K562 (cell line): ENCODE results near the gene HTR3B. TPM values are rescaled to one million over a fixed set of nuclear protein-coding genes. Genes with fewer than 3 reads are reported as not detected.
A peak's percentile ranks its signal among the peaks of the same experiment; 100 is the strongest.

ENCODE experiments used
- ATF3 ChIP-seq, 2 experiments: fragments of 450-650 bp in 1 of 2; sonication (generic) in 1 of 2; formaldehyde crosslinking in 1 of 2; IDR thresholded peaks in 1 of 2; conservative IDR thresholded peaks in 1 of 2; 2 replicates each; pipeline versions ENCODE4 v1.6.1 to v1.8.1; 2016 to 2023; ENCODE audit warnings: mild to moderate bottlenecking in 2 of 2, moderate library complexity in 2 of 2, inconsistent platforms in 1 of 2, missing genetic modification reagents in 1 of 2
- NR3C1 ChIP-seq: sonication (generic); formaldehyde crosslinking; IDR thresholded peaks from 2 replicates; pipeline ENCODE4 v1.8.1; 2022; ENCODE audit warnings: missing genetic modification reagents
- RUNX1 ChIP-seq: sonication (generic); IDR thresholded peaks from 2 replicates; pipeline ENCODE4 v1.6.1; 2016; ENCODE audit warnings: antibody characterized with exemption, low read depth
- SIN3A ChIP-seq, 2 experiments: fragments of 150-350 bp in 1 of 2; IDR thresholded peaks; 2 replicates each; pipeline ENCODE4 v1.6.1; 2011 to 2016; ENCODE audit warnings: borderline replicate concordance in 2 of 2, low read depth in 2 of 2, low read length in 2 of 2, mild to moderate bottlenecking in 2 of 2, moderate library complexity in 2 of 2; ENCODE audit not compliant: control insufficient read depth in 1 of 2
- TBL1XR1 ChIP-seq, 2 experiments: IDR thresholded peaks; 2 replicates each; pipeline ENCODE4 v1.6.1; 2012; ENCODE audit warnings: improper control_type of control experiment in 2 of 2, low read length in 2 of 2, mild to moderate bottlenecking in 1 of 2
- polyA plus RNA-seq, 8 experiments: library from polyadenylated mRNA; depleted of rRNA in 4 of 8; stranded (reverse) in 5 of 8; unstranded in 3 of 8; fragments of >200 nt; fragmentation: Nextera tagmentation in 2 of 8; fragmentation: Illumina TruSeq in 1 of 8; extraction: Ambion mirVana in 2 of 8; extraction: Trizol in 1 of 8; gene quantifications; 2 replicates each; pipeline versions ENCODE4 v1.2.1 to v1.2.3, GENCODE V29; 2011 to 2014; ENCODE audit warnings: inconsistent platforms in 1 of 8, missing spikeins in 1 of 8
- total RNA-seq, 7 experiments: library from RNA; depleted of rRNA in 6 of 7; stranded (reverse); fragments of >200 nt in 6 of 7; fragmentation: Illumina TruSeq in 2 of 7; extraction: Trizol in 2 of 7; gene quantifications; 2 replicates each; pipeline versions ENCODE4 v1.2.1 to v1.2.3, GENCODE V29; 2011 to 2021; ENCODE audit warnings: low replicate concordance in 1 of 7
- TF ChIP-seq, protein P1 (sequence below), 2 experiments: fragments of 450-650 bp in 1 of 2; sonication (generic) in 1 of 2; formaldehyde crosslinking in 1 of 2; IDR thresholded peaks; 2 replicates each; pipeline versions ENCODE4 v1.7.1 to v1.9.0; 2016 to 2022; ENCODE audit warnings: inconsistent platforms in 1 of 2, mild to moderate bottlenecking in 1 of 2, missing genetic modification reagents in 1 of 2
- TF ChIP-seq, protein P2 (sequence below): sonication (generic); formaldehyde crosslinking; IDR thresholded peaks from 2 replicates; pipeline ENCODE4 v1.8.1; 2023; ENCODE audit warnings: mild to moderate bottlenecking, missing genetic modification reagents
- TF ChIP-seq, protein P3 (sequence below): sonication (generic); formaldehyde crosslinking; IDR thresholded peaks from 2 replicates; pipeline ENCODE4 v1.8.1; 2023; ENCODE audit warnings: mild to moderate bottlenecking, missing genetic modification reagents, moderate library complexity
- TF ChIP-seq, protein P4 (sequence below): sonication (generic); formaldehyde crosslinking; IDR thresholded peaks from 2 replicates; pipeline ENCODE4 v1.9.0; 2022; ENCODE audit warnings: mild to moderate bottlenecking, missing genetic modification reagents

The HTR3B gene
- total and polyA plus RNA-seq, 9 of the 15 experiments (the other 6 are each of a cell fraction or from before 2014, with no cell fraction given): not detected

GRCh38 chr11:113875234-113876073 lies 29.1 kb upstream of the HTR3B start, which contains the start of gene USP28 (continued):
- peak; percentile 13 to 72; a peak in 1 of 4 replicates for TF ChIP-seq SIN3A (IDR thresholded peaks at IDR 0.05; ENCODE audit: borderline replicate concordance in 2 of 2, control insufficient read depth in 1 of 2, low read depth in 2 of 2, low read length in 2 of 2)
- no peak for TF ChIP-seq NR3C1 (CRISPR knock-in tag)
- TF ChIP-seq, protein P1, sequence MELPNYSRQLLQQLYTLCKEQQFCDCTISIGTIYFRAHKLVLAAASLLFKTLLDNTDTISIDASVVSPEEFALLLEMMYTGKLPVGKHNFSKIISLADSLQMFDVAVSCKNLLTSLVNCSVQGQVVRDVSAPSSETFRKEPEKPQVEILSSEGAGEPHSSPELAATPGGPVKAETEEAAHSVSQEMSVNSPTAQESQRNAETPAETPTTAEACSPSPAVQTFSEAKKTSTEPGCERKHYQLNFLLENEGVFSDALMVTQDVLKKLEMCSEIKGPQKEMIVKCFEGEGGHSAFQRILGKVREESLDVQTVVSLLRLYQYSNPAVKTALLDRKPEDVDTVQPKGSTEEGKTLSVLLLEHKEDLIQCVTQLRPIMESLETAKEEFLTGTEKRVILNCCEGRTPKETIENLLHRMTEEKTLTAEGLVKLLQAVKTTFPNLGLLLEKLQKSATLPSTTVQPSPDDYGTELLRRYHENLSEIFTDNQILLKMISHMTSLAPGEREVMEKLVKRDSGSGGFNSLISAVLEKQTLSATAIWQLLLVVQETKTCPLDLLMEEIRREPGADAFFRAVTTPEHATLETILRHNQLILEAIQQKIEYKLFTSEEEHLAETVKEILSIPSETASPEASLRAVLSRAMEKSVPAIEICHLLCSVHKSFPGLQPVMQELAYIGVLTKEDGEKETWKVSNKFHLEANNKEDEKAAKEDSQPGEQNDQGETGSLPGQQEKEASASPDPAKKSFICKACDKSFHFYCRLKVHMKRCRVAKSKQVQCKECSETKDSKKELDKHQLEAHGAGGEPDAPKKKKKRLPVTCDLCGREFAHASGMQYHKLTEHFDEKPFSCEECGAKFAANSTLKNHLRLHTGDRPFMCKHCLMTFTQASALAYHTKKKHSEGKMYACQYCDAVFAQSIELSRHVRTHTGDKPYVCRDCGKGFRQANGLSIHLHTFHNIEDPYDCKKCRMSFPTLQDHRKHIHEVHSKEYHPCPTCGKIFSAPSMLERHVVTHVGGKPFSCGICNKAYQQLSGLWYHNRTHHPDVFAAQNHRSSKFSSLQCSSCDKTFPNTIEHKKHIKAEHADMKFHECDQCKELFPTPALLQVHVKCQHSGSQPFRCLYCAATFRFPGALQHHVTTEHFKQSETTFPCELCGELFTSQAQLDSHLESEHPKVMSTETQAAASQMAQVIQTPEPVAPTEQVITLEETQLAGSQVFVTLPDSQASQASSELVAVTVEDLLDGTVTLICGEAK (IDR thresholded peaks at IDR 0.05): no peak
- TF ChIP-seq, protein P1 (CRISPR knock-in tag; IDR thresholded peaks at IDR 0.05): no peak
- TF ChIP-seq, protein P2, sequence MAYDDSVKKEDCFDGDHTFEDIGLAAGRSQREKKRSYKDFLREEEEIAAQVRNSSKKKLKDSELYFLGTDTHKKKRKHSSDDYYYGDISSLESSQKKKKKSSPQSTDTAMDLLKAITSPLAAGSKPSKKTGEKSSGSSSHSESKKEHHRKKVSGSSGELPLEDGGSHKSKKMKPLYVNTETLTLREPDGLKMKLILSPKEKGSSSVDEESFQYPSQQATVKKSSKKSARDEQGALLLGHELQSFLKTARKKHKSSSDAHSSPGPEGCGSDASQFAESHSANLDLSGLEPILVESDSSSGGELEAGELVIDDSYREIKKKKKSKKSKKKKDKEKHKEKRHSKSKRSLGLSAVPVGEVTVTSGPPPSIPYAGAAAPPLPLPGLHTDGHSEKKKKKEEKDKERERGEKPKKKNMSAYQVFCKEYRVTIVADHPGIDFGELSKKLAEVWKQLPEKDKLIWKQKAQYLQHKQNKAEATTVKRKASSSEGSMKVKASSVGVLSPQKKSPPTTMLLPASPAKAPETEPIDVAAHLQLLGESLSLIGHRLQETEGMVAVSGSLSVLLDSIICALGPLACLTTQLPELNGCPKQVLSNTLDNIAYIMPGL (CRISPR knock-in tag): no peak
- no peak for TF ChIP-seq TBL1XR1 (IDR thresholded peaks at IDR 0.05; ENCODE audit: low read length in 2 of 2)
- TF ChIP-seq, protein P3, sequence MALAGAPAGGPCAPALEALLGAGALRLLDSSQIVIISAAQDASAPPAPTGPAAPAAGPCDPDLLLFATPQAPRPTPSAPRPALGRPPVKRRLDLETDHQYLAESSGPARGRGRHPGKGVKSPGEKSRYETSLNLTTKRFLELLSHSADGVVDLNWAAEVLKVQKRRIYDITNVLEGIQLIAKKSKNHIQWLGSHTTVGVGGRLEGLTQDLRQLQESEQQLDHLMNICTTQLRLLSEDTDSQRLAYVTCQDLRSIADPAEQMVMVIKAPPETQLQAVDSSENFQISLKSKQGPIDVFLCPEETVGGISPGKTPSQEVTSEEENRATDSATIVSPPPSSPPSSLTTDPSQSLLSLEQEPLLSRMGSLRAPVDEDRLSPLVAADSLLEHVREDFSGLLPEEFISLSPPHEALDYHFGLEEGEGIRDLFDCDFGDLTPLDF (CRISPR knock-in tag): peak; percentile 82
- TF ChIP-seq RUNX1: no peak
- TF ChIP-seq, protein P4, sequence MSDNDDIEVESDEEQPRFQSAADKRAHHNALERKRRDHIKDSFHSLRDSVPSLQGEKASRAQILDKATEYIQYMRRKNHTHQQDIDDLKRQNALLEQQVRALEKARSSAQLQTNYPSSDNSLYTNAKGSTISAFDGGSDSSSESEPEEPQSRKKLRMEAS (CRISPR knock-in tag): peak; percentile 80
- no peak for TF ChIP-seq ATF3 (IDR thresholded peaks at IDR 0.05)
- TF ChIP-seq ATF3 (CRISPR knock-in tag; conservative IDR thresholded peaks at IDR 0.05): 0 out of 2 replicates have a peak, but pooled peaks have one; percentile 25
